GM23338 (cell line): ENCODE results near the gene F12. TPM values are rescaled to one million over a fixed set of nuclear protein-coding genes. Genes with fewer than 3 reads are reported as not detected.

ENCODE experiments used
- ATAC-seq: fragments of 200-7000 bp; cut with Tn5 transposase; 3 replicates; pipeline ENCODE4 v1.9.1; 2020
- DNase-seq: peaks from one replicate; pipeline ENCODE4 v3.0.0-alpha.2; 2015; ENCODE audit warnings: low spot score
- H2AFZ ChIP-seq: fragments of 200-600 bp; sonication (generic); 2 replicates; pipeline ENCODE4 v1.8.0; 2016; ENCODE audit warnings: antibody characterized with exemption, mild to moderate bottlenecking, moderate library complexity
- H3F3A ChIP-seq: fragments of 200-600 bp; sonication (generic); replicated peaks from 2 replicates; pipeline ENCODE4 v1.8.0; 2017; ENCODE audit warnings: antibody characterized with exemption, mixed run types, low read depth
- H3K27ac ChIP-seq: fragments of 200-600 bp; sonication (generic); 2 replicates; pipeline ENCODE4 v1.6.1; 2016; ENCODE audit warnings: low read depth
- H3K27me3 ChIP-seq: fragments of 200-600 bp; sonication (generic); 2 replicates; pipeline ENCODE4 v1.8.0; 2016; ENCODE audit warnings: mild to moderate bottlenecking, mixed run types, moderate library complexity; ENCODE audit not compliant: insufficient read depth
- H3K36me3 ChIP-seq: fragments of 200-600 bp; sonication (generic); 2 replicates; pipeline ENCODE4 v1.8.0; 2016; ENCODE audit warnings: mild to moderate bottlenecking; ENCODE audit not compliant: insufficient read depth
- H3K4me1 ChIP-seq: fragments of 200-600 bp; sonication (generic); 2 replicates; pipeline ENCODE4 v1.8.0; 2016; ENCODE audit warnings: mild to moderate bottlenecking, moderate library complexity; ENCODE audit not compliant: insufficient read depth
- H3K4me2 ChIP-seq: fragments of 200-600 bp; sonication (generic); 2 replicates; pipeline ENCODE4 v1.7.1; 2017; ENCODE audit warnings: mixed run types
- H3K4me3 ChIP-seq: fragments of 200-600 bp; sonication (generic); 2 replicates; pipeline ENCODE4 v1.6.1; 2016; ENCODE audit warnings: mixed run types
- H3K79me2 ChIP-seq: fragments of 200-600 bp; sonication (generic); replicated peaks from 2 replicates; pipeline ENCODE4 v1.8.0; 2017; ENCODE audit warnings: mild to moderate bottlenecking; ENCODE audit not compliant: insufficient read depth
- H3K9me2 ChIP-seq: fragments of 200-600 bp; sonication (generic); 2 replicates; pipeline ENCODE4 v1.8.0; 2017; ENCODE audit not compliant: insufficient read depth
- H4K20me1 ChIP-seq: fragments of 200-600 bp; sonication (generic); replicated peaks from 2 replicates; pipeline ENCODE4 v1.8.0; 2017; ENCODE audit warnings: mild to moderate bottlenecking; ENCODE audit not compliant: insufficient read depth
- H3K27ac Mint-ChIP-seq: 2 replicates; pipeline ENCODE4 v1.8.0; 2020; ENCODE audit warnings: inconsistent platforms, mild to moderate bottlenecking, moderate library complexity, mixed read lengths
- H3K27me3 Mint-ChIP-seq: 3 replicates; pipeline ENCODE4 v1.8.0; 2022; ENCODE audit warnings: low read depth, mild to moderate bottlenecking, moderate library complexity, mixed read lengths, inconsistent platforms; ENCODE audit not compliant: insufficient read depth, poor library complexity
- H3K36me3 Mint-ChIP-seq: 3 replicates; pipeline ENCODE4 v1.8.0; 2021; ENCODE audit warnings: low read depth, mild to moderate bottlenecking, inconsistent platforms, moderate library complexity, mixed read lengths
- H3K4me1 Mint-ChIP-seq: 3 replicates; pipeline ENCODE4 v1.8.0; 2020; ENCODE audit warnings: mild to moderate bottlenecking, inconsistent platforms, mixed read lengths
- H3K4me3 Mint-ChIP-seq: 3 replicates; pipeline ENCODE4 v1.8.0; 2021; ENCODE audit warnings: moderate library complexity, mild to moderate bottlenecking, inconsistent platforms, mixed read lengths
- H3K9me3 Mint-ChIP-seq: 3 replicates; pipeline ENCODE4 v1.8.0; 2020; ENCODE audit warnings: moderate library complexity, mild to moderate bottlenecking, inconsistent platforms, mixed read lengths
- EZH2 ChIP-seq: fragments of 200-600 bp; sonication (generic); IDR thresholded peaks from one replicate; pipeline ENCODE4 v1.8.0; 2017; ENCODE audit warnings: antibody characterized with exemption, mild to moderate bottlenecking, low read depth; ENCODE audit not compliant: unreplicated experiment
- EZH2phosphoT487 ChIP-seq: fragments of 200-600 bp; sonication (generic); IDR thresholded peaks from one replicate; pipeline ENCODE4 v1.8.1; 2018; ENCODE audit warnings: antibody characterized with exemption; ENCODE audit not compliant: unreplicated experiment
- JUNB ChIP-seq: IDR thresholded peaks from one replicate; pipeline ENCODE4 v1.6.1; 2016; ENCODE audit warnings: antibody characterized with exemption; ENCODE audit not compliant: unreplicated experiment
- POLR2AphosphoS5 ChIP-seq: IDR thresholded peaks from 2 replicates; pipeline ENCODE4 v1.6.1; 2016; ENCODE audit warnings: antibody characterized with exemption, low read depth
- REST ChIP-seq: IDR thresholded peaks from one replicate; pipeline ENCODE4 v1.6.1; 2018; ENCODE audit warnings: antibody characterized with exemption; ENCODE audit not compliant: unreplicated experiment
- STAT1 ChIP-seq: IDR thresholded peaks from one replicate; pipeline ENCODE4 v1.6.1; 2016; ENCODE audit warnings: antibody characterized with exemption; ENCODE audit not compliant: unreplicated experiment
- ZNF462 ChIP-seq: fragments of 250-450 bp; sonication (Bioruptor Pico); IDR thresholded peaks from 2 replicates; pipeline ENCODE4 v1.5.0; 2020; ENCODE audit warnings: mild to moderate bottlenecking, moderate library complexity
- polyA plus RNA-seq: library from polyadenylated mRNA; unstranded; fragments of >200 nt; fragmentation: Nextera tagmentation; extraction: Ambion mirVana; gene quantifications from 2 replicates; pipeline ENCODE4 v1.2.1, GENCODE V29; 2016
- total RNA-seq: library from RNA; depleted of rRNA; stranded (reverse); fragments of >200 nt; shearing (Covaris generic); gene quantifications from 2 replicates; pipeline ENCODE4 v1.2.3, GENCODE V29; 2014

The F12 gene
- total and polyA plus RNA-seq, 2 experiments from 2014 or later, result 2.9 to 8.0 TPM

- no peak overlapping the region for H3K27ac ChIP-seq
- TF ChIP-seq EZH2, result no peak
- H3K9me3 Mint-ChIP-seq, result no peaks in the 10 kb centered on the region; the same call in 2 of the 3 replicates
- no peaks in the 10 kb centered on the region for H3K36me3 ChIP-seq
- H3K4me1 ChIP-seq, result peaks cover 22% of the 10 kb centered on the region
- peaks cover 19% of the 10 kb centered on the region for H3K27me3 Mint-ChIP-seq
- no peaks in the 10 kb centered on the region for H4K20me1 ChIP-seq
- H3K27me3 ChIP-seq, result peaks cover 5% of the 10 kb centered on the region
- H3F3A ChIP-seq, result peaks cover 11% of the 10 kb centered on the region; the same call in 1 of the 2 replicates
- H2AFZ ChIP-seq, result no peak overlapping the region
- peaks cover 4% of the 10 kb centered on the region; the same call in 1 of the 2 replicates for H3K9me2 ChIP-seq
- no peaks in the 10 kb centered on the region for H3K79me2 ChIP-seq
- H3K4me2 ChIP-seq, result no peak overlapping the region
- peaks cover 23% of the 10 kb centered on the region for H3K4me1 Mint-ChIP-seq
- no peak overlapping the region for H3K4me3 ChIP-seq
- no peak overlapping the region; the same call in 2 of the 3 replicates for H3K4me3 Mint-ChIP-seq
- DNase-seq (no peak), ATAC-seq (no peak)
- H3K36me3 Mint-ChIP-seq, result no peaks in the 10 kb centered on the region
- no peak overlapping the region for H3K27ac Mint-ChIP-seq
These were observed 49.5 kb downstream of the F12 start for GRCh38 chr5:177359860-177360259.

- Mint-ChIP-seq H3K27ac (no peak overlapping the region), H3K9me3 (no peaks in the 10 kb centered on the region; the same call in 2 of the 3 replicates), H3K36me3 (no peaks in the 10 kb centered on the region), H3K27me3 (peaks cover 22% of the 10 kb centered on the region), H3K4me1 (peaks cover 22% of the 10 kb centered on the region), H3K4me3 (no peak overlapping the region; the same call in 2 of the 3 replicates)
- no peak overlapping the region for H3K27ac ChIP-seq
- H4K20me1 ChIP-seq, result no peaks in the 10 kb centered on the region
- TF ChIP-seq JUNB, result no peak
- TF ChIP-seq STAT1, result no peak
- no peak for TF ChIP-seq REST
- H3K79me2 ChIP-seq, result no peaks in the 10 kb centered on the region
- peaks cover 11% of the 10 kb centered on the region; the same call in 1 of the 2 replicates for H3F3A ChIP-seq
- H2AFZ ChIP-seq, result no peak overlapping the region
- H3K4me3 ChIP-seq, result no peak overlapping the region
- no peak overlapping the region for H3K4me2 ChIP-seq
- peaks cover 21% of the 10 kb centered on the region for H3K4me1 ChIP-seq
- peaks cover 5% of the 10 kb centered on the region for H3K27me3 ChIP-seq
- H3K9me2 ChIP-seq, result peaks cover 4% of the 10 kb centered on the region; the same call in 1 of the 2 replicates
- ATAC-seq, result no peak
- no peaks in the 10 kb centered on the region for H3K36me3 ChIP-seq
- no peak for DNase-seq
These were observed 49.9 kb downstream of the F12 start for GRCh38 chr5:177359451-177359851.

- Histone ChIP-seq H3K79me2 (no peaks in the 10 kb centered on the region), H2AFZ (no peak overlapping the region), H3K36me3 (no peaks in the 10 kb centered on the region), H3K27me3 (peaks cover 5% of the 10 kb centered on the region), H3K4me1 (peaks cover 10% of the 10 kb centered on the region), H4K20me1 (no peaks in the 10 kb centered on the region), H3F3A (peaks cover 7% of the 10 kb centered on the region; the same call in 1 of the 2 replicates), H3K4me2 (no peak overlapping the region), H3K4me3 (no peak overlapping the region), H3K27ac (no peak overlapping the region), H3K9me2 (peaks cover 4% of the 10 kb centered on the region; the same call in 1 of the 2 replicates)
- Mint-ChIP-seq H3K27ac (no peak overlapping the region; the same call in 1 of the 2 replicates), H3K27me3 (peaks cover 23% of the 10 kb centered on the region), H3K36me3 (no peaks in the 10 kb centered on the region), H3K9me3 (no peaks in the 10 kb centered on the region; the same call in 2 of the 3 replicates), H3K4me3 (no peak overlapping the region), H3K4me1 (peaks cover 17% of the 10 kb centered on the region; the same call in 2 of the 3 replicates)
- DNase-seq (no peak), ATAC-seq (no peak)
- TF ChIP-seq POLR2AphosphoS5 (no peak), EZH2 (no peak), ZNF462 (CRISPR knock-in tag) (no peak), EZH2phosphoT487 (no peak)
These were observed 51.0 kb downstream of the F12 start for GRCh38 chr5:177358370-177358819.
